ENCODE results near the gene TTC6.

Gene TTC6

DNA sequence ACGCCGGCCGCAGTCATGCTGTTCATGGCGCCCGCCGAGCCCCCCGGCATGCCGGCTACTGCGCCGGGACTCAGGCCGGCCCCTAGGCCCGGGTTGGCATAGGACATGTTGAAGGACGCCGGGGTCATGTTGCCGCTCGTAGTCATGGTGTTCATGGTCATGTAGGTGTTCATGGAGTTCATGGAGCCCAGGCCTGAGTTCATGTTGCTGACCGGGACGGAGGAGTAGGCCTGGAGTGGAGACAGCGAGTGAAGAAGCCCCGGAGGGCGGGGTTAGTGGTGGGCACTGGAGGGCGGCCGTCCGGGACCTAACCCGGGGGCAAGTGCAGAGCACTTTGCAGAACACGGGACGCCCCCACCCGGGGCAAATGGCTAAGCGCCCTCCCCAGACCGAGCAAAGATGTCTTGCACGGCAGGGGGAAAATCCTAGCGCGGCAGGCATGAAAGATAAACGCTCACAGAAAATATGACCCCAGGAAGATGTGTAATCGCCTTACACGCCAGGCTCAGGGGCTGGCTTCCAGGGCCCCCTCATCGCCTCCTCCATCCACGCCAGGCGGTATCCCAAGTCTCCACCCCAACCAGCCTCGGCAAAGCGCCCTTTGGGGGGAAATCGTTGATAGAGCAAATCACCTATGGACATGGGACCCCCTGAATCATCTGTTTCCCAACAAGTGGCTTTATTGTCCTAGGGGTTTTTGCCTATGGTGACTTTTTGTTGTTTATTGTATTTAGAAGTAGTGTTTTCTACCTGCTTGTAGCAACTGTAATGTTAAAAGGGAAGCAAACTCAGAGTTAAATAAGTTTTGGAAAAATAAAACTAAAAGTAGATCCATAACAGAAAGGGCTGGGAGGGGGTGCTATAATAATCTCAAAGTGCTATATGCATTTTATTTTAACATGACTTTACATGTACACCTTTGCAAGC, 2.7 kb upstream of the TTC6 start:
- in situ Hi-C loops (cut with MboI; ENCODE audit: low pct_unique_long_range_greater_than_20kb, low sequenced_read_pairs, unreplicated experiment) = loop anchor here (25.0 kb wide), 2 partner anchors 930 to 1080 kb away; partner anchors contain the start of genes NKX2-1 and PAX9
- DNase-seq (ENCODE audit: low spot score) = peak; percentile 27
- TF ChIP-seq, protein P1, sequence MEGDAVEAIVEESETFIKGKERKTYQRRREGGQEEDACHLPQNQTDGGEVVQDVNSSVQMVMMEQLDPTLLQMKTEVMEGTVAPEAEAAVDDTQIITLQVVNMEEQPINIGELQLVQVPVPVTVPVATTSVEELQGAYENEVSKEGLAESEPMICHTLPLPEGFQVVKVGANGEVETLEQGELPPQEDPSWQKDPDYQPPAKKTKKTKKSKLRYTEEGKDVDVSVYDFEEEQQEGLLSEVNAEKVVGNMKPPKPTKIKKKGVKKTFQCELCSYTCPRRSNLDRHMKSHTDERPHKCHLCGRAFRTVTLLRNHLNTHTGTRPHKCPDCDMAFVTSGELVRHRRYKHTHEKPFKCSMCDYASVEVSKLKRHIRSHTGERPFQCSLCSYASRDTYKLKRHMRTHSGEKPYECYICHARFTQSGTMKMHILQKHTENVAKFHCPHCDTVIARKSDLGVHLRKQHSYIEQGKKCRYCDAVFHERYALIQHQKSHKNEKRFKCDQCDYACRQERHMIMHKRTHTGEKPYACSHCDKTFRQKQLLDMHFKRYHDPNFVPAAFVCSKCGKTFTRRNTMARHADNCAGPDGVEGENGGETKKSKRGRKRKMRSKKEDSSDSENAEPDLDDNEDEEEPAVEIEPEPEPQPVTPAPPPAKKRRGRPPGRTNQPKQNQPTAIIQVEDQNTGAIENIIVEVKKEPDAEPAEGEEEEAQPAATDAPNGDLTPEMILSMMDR (IDR thresholded peaks at IDR 0.05; ENCODE audit: extremely low read depth, insufficient read depth, missing control alignments) = no peak

DNA sequence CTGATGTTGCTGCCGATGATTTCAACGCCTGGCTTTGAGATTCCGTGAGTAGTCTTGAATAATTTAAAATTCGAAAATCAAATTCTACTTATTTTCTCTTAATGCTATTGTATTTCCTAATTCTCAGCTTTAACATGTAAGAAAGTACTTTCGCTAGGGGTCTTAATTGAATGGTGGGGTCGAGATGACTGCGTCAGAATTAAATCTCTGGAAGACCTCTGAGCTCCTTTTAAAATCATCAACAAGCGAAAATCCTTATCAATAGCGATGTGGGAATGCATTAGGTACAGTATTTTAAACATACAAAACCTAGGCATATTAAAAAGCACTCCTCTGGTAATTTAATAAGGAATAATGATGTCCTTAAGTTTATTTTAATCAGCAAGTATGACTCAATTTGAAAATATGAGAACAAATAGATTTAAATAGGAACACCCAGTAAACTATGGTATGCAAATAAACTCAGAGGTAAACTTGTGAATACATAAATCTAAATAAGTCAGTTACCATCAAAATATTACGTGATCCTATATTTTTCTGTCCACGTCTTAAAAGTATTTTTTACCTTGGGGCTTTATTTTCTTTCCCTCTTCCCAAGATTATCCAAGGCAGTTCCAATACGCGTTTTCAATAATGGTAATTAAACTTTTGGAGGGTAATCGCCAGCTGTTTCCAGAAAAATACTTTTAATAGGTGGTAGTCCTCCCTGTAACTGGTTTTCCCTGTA, 1.8 kb upstream of the TTC6 start:
- in situ Hi-C loops (cut with MboI; ENCODE audit: low pct_unique_long_range_greater_than_20kb, low sequenced_read_pairs, unreplicated experiment) = loop anchor here (25.0 kb wide), 2 partner anchors 931 to 1081 kb away; partner anchors contain the start of genes NKX2-1 and PAX9
- DNase-seq (ENCODE audit: low spot score) = peak; percentile 9
- TF ChIP-seq, protein P1 (IDR thresholded peaks at IDR 0.05; ENCODE audit: extremely low read depth, insufficient read depth, missing control alignments) = no peak

DNA sequence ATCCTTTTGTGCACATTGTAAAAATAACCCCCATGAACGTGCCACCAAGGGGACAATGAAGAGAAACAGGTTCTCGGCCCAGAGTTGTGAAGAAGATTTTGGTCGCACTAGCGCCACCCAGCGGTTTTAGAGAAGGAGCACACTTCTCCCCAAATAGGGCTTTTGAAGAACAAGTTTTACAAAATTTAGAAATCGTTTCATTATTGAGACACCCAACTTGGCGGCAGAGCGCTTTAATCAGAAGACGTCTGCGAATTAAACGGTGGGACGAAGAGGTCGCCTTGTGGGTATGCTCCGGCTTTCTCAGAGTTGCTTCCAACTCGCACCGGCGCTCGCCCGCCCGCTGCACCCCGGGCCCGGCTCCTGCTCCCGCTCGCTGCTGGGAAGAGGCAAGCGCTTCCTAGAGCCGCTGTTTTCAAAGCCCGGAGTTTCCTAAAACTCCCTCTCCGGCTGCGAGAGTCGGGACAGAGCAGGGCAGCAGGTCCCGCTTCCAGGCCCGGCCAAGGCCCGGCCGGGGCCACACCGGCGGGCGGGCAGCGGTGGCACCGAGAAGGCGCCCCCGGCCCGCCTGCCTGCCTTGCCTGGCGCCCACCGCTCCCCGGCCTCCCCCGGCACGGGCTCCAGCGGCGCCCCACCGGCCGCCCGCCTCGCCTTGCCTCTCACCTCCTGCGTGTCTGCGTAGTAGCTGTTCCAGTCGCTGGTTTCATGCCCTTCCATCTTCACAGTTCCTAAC, 1.0 kb upstream of the TTC6 start:
- TF ChIP-seq, protein P1 (IDR thresholded peaks at IDR 0.05; ENCODE audit: extremely low read depth, insufficient read depth, missing control alignments) = peak; percentile 41
- peak; percentile 71 for DNase-seq (ENCODE audit: low spot score)

DNA sequence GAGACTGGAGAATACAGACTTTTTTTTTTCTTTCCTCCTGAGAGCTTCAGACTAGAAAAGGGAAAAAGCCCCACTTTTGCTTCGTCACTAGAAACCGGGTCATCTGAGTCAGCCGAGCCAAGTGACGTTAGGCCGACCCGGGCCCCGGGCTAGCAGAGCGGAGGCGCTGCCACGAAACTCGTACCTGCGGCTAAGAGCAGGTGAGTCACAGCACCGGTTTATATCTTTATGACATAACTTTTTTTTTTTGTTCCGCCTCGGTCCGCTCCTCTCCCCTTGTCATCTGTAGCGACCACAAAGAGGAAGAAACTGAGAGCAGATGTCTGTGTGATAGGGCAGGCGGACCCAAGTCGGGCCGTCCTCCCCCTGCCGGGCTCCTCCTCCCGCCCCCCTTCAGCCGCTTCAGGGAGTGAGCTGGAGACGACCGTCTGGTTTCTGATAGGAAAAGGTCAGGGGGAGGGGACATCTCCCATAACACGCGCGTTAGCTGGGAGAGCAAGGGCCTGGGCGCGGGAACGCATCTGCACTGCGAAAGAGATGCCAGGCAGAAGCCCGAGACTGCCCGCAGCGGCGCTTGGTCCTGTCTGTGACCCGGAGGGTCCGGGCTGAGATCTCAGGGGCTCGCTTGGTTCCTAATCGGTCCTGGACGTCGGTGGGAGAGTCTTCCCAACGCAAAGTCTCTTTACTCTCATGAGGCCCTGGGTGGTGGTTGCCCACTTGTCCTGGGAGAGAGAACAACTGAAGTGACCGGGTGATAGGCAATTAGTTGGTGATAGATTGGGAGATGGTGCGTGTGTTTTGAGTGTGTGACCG, 586 bp downstream of the TTC6 start:
- TF ChIP-seq, protein P1 (IDR thresholded peaks at IDR 0.05; ENCODE audit: extremely low read depth, insufficient read depth, missing control alignments) = no peak
- DNase-seq (ENCODE audit: low spot score) = peak; percentile 80
- in situ Hi-C loops (cut with MboI; ENCODE audit: low pct_unique_long_range_greater_than_20kb, low sequenced_read_pairs, unreplicated experiment) = loop anchor here (25.0 kb wide), 2 partner anchors 934 to 1084 kb away; partner anchors contain the start of genes NKX2-1 and PAX9

More for the DNA sequence above, 1.0 kb upstream of the TTC6 start:
- in situ Hi-C loops (cut with MboI; ENCODE audit: low pct_unique_long_range_greater_than_20kb, low sequenced_read_pairs, unreplicated experiment) = loop anchor here (25.0 kb wide), 2 partner anchors 932 to 1082 kb away; partner anchors contain the start of genes NKX2-1 and PAX9

DNA sequence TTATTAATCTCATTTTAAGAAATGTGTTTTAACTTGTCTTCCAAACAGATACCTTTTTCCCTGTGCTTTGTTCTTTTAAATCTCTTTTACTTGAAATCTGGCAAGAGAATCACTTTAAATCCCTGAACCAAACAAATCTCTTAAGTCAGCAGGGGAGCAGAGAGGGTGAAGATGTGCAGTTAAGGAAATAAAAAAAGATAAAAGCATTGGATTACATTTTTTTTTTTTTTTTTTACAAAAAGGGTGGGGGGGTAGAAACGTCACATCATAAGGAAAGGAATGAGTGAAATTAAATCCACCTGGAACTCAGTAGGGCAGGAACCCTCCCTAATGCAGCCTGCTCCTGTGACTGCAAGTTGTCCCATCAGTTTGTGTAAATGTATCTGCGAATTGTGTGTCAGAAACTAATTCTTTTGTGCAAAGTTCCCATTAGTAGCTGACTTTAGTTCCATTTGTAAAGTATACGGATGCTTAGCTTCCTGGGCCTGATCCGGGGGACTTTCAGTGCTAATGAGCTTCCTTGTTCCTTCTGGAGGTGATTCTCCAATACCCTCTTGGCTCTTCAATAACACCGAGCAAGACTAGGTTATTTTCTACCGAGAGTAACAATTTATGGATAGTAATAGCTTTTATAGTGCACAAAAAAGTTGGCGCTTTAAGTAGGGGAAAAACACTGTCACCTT, 1.5 kb downstream of the TTC6 start:
- in situ Hi-C loops (cut with MboI; ENCODE audit: low pct_unique_long_range_greater_than_20kb, low sequenced_read_pairs, unreplicated experiment) = loop anchor here (25.0 kb wide), 2 partner anchors 935 to 1085 kb away; partner anchors contain the start of genes NKX2-1 and PAX9
- DNase-seq (ENCODE audit: low spot score) = peak; percentile 32
- TF ChIP-seq, protein P1 (IDR thresholded peaks at IDR 0.05; ENCODE audit: extremely low read depth, insufficient read depth, missing control alignments) = no peak

Measured in GM13977 (cell line).